ENCODE data around the gene OR10V1.

The OR10V1 gene

DNA sequence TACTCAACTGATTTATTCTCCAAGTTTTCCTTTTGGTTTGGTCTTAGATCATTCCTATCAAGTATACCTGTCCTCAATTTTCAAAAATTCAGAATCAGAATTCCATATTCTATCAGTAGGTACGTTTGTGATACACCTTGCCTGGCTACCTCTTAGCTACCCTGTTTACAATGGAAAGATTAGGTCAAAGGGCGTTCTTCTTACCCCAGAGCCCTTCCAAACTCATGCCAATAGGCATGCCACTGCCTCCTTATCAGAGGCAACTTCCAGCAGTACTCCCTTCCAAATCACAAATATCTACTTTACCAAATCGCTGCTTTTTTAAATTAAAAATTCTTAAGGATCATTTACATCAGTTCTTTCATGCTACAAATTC, 45.8 kb downstream of the OR10V1 start:
- no peak for DNase-seq

DNA sequence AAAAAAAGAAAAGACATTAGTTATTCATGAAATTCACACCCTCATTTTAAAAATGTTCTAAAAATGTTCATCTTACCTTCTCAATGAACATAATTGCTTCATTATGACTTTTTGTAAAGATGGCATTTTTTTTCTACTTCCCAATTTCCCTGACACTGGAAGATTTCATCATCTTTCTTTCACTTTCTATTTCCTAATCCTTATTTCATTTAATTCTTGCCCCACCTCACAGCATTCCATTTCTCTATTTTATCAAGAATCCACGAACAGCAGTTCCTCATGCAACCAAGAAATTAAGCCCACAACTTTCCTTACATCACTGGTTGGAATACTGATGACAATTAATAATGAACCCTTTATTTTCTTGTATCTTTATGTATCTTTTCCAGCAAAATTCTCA, 46.7 kb downstream of the OR10V1 start:
- DNase-seq = no peak

All from NCI-H774 (cell line).